ENCODE measurements around the gene RASA4B.

The RASA4B gene

GRCh38 chr7:102436118-102436517 lies 81.5 kb downstream of the RASA4B start:
- TF ChIP-seq, protein P1, sequence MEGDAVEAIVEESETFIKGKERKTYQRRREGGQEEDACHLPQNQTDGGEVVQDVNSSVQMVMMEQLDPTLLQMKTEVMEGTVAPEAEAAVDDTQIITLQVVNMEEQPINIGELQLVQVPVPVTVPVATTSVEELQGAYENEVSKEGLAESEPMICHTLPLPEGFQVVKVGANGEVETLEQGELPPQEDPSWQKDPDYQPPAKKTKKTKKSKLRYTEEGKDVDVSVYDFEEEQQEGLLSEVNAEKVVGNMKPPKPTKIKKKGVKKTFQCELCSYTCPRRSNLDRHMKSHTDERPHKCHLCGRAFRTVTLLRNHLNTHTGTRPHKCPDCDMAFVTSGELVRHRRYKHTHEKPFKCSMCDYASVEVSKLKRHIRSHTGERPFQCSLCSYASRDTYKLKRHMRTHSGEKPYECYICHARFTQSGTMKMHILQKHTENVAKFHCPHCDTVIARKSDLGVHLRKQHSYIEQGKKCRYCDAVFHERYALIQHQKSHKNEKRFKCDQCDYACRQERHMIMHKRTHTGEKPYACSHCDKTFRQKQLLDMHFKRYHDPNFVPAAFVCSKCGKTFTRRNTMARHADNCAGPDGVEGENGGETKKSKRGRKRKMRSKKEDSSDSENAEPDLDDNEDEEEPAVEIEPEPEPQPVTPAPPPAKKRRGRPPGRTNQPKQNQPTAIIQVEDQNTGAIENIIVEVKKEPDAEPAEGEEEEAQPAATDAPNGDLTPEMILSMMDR (IDR thresholded peaks at IDR 0.05; ENCODE audit: borderline replicate concordance, control extremely low read depth, extremely low read depth, insufficient read depth, missing control alignments) = no peak
- no peak for DNase-seq (ENCODE audit: low spot score)
- in situ Hi-C loops (cut with MboI; ENCODE audit: low sequenced_read_pairs, unreplicated experiment) = no loop called here

- TF ChIP-seq, protein P1 (IDR thresholded peaks at IDR 0.05; ENCODE audit: borderline replicate concordance, control extremely low read depth, extremely low read depth, insufficient read depth, missing control alignments) = no peak
- DNase-seq (ENCODE audit: low spot score) = no peak
- in situ Hi-C loops (cut with MboI; ENCODE audit: low sequenced_read_pairs, unreplicated experiment) = no loop called here
Observed at GRCh38 chr7:102434039-102434486, 83.5 kb downstream of the RASA4B start.

- in situ Hi-C loops (cut with MboI; ENCODE audit: low sequenced_read_pairs, unreplicated experiment) = no loop called here
- TF ChIP-seq, protein P1 (IDR thresholded peaks at IDR 0.05; ENCODE audit: borderline replicate concordance, control extremely low read depth, extremely low read depth, insufficient read depth, missing control alignments) = no peak
- DNase-seq (ENCODE audit: low spot score) = peak; percentile 91
Observed at GRCh38 chr7:102433219-102434038, 84.1 kb downstream of the RASA4B start, which contains the start of gene ORAI2. Gene ORAI2 (plus strand): TSS chr7:102433575. CDS start chr7:102438957, 5,382 bp downstream.

All from GM13976 (cell line).